Peyer's patch (tissue), 4 donors: Measurements from ENCODE around the gene SF1.

Source experiments
- CTCF ChIP-seq, 6 experiments: fragments of 450-650 bp in 4 of 6; fragments of 200-600 bp in 2 of 6; sonication (generic) in 1 of 6; IDR thresholded peaks; one replicate each; pipeline ENCODE4 v1.5.1; 2017 to 2019; ENCODE audit warnings: antibody characterized with exemption in 6 of 6, mild to moderate bottlenecking in 3 of 6, moderate library complexity in 1 of 6
- POLR2A ChIP-seq, 2 donors: fragments of 450-650 bp; IDR thresholded peaks; one replicate each; pipeline ENCODE4 v1.5.1; 2017; ENCODE audit warnings: antibody characterized with exemption in 2 of 2, mild to moderate bottlenecking in 2 of 2, moderate library complexity in 2 of 2

- no peak for TF ChIP-seq CTCF (IDR thresholded peaks at IDR 0.05)
- TF ChIP-seq POLR2A (IDR thresholded peaks at IDR 0.05), result no peak
Observed at GRCh38 chr11:64721359-64721699, 57.0 kb downstream of the SF1 start.
